ENCODE data around the gene CD7.

Gene CD7

DNA sequence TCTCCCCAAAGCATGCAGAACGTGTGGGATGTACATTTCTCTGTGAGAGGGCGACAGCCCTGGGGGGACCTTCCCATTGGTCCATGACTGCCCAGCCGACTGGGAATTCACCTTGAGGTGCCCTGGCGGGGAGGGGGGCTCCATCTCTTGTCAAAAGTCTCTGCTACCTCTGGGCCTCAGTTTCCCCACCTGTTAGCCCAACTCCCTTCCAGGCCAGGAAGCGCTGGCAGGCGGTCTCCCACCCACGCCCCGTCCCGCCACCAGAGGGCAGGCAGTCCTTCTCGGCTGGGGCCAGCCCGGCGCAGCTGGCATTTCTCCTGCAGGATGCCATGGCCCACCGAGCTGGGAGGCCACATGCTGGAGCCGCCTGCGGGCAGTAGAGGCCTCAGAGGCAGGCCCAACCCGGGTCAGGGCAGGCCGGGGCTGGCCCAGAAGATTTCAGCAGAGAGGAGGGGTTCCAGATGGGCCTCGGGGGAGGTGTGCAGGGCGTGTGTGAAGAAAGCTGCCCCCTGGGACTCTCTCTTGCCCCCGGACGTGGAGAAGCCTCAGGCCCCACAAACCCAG lies 16.6 kb downstream of the CD7 start:
- H3K9ac ChIP-seq (ENCODE audit: low read length): no peak overlapping the region
- no peak overlapping the region for H3K27ac ChIP-seq (ENCODE audit: low read depth, low read length)
- no peaks in the 10 kb centered on the region for H3K36me3 ChIP-seq (ENCODE audit: control insufficient read depth, insufficient read depth, low read length)
- peaks cover 7% of the 10 kb centered on the region; the same call in 1 of the 2 replicates for H3K4me1 ChIP-seq (ENCODE audit: control insufficient read depth, insufficient read depth, low read length)
- H3K4me3 ChIP-seq (ENCODE audit: low read depth, low read length): no peak overlapping the region
- peaks cover 19% of the 10 kb centered on the region; the same call in 1 of the 2 replicates for H3K27me3 ChIP-seq (ENCODE audit: control insufficient read depth, insufficient read depth, low read length)
- H3K9me3 ChIP-seq (ENCODE audit: control insufficient read depth, insufficient read depth, low read depth, low read length): no peaks in the 10 kb centered on the region

DNA sequence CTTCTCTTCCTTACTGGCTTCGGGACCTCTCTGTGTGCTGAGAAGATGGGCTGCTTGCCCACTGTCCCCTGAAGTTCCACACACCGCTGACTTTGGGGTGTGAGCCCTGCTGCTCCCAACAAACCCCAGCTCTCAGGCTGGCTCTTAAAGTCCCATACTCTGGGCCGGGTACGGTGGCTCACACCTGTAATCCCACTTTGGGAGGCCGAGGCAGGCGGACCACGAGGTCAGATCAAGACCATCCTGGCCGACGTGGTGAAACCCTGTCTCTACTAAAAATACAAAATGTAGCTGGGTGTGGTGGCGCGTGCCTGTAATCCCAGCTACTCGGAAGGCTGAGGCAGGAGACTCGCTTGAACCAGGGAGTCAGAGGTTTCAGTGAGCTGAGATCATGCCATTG lies 17.2 kb downstream of the CD7 start:
- Histone ChIP-seq H3K36me3 (ENCODE audit: control insufficient read depth, insufficient read depth, low read length) (no peaks in the 10 kb centered on the region), H3K9me3 (ENCODE audit: control insufficient read depth, insufficient read depth, low read depth, low read length) (no peaks in the 10 kb centered on the region), H3K27ac (ENCODE audit: low read depth, low read length) (no peak overlapping the region), H3K4me3 (ENCODE audit: low read depth, low read length) (no peak overlapping the region), H3K9ac (ENCODE audit: low read length) (no peak overlapping the region), H3K4me1 (ENCODE audit: control insufficient read depth, insufficient read depth, low read length) (peaks cover 7% of the 10 kb centered on the region; the same call in 1 of the 2 replicates), H3K27me3 (ENCODE audit: control insufficient read depth, insufficient read depth, low read length) (peaks cover 19% of the 10 kb centered on the region; the same call in 1 of the 2 replicates)

DNA sequence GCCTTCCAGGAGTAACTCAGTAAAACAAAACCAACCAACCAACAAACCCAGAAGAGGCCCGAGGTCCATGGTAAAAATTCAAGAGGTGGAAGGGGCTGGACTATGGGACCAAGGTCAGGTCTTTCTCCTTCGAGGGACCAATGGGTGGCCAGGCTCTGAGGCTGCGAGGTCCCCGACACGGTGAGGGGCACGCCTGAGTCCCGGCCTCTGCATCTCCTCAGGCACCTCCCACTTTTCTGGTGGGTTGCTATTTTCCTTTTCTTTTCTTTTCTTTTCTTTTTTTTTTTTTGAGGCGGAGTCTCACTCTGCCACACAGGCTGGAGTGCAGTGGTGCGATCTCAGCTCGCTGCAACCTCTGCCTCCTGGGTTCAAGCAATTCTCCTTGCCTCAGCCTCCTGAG lies 18.0 kb downstream of the CD7 start:
- H3K36me3 ChIP-seq (ENCODE audit: control insufficient read depth, insufficient read depth, low read length): no peaks in the 10 kb centered on the region
- no peak overlapping the region for H3K27ac ChIP-seq (ENCODE audit: low read depth, low read length)
- no peaks in the 10 kb centered on the region for H3K9me3 ChIP-seq (ENCODE audit: control insufficient read depth, insufficient read depth, low read depth, low read length)
- H3K9ac ChIP-seq (ENCODE audit: low read length): no peak overlapping the region
- peaks cover 21% of the 10 kb centered on the region; the same call in 1 of the 2 replicates for H3K27me3 ChIP-seq (ENCODE audit: control insufficient read depth, insufficient read depth, low read length)
- peaks cover 7% of the 10 kb centered on the region; the same call in 1 of the 2 replicates for H3K4me1 ChIP-seq (ENCODE audit: control insufficient read depth, insufficient read depth, low read length)
- no peak overlapping the region for H3K4me3 ChIP-seq (ENCODE audit: low read depth, low read length)

GRCh38 chr17:82298538-82299421 lies 18.6 kb downstream of the CD7 start:
- H3K9ac ChIP-seq (ENCODE audit: low read length): no peak overlapping the region

GRCh38 chr17:82297714-82298537 lies 19.5 kb downstream of the CD7 start:
- Histone ChIP-seq H3K4me1 (ENCODE audit: control insufficient read depth, insufficient read depth, low read length) (0 out of 2 replicates have a peak, but pooled peaks cover 5% of the 10 kb centered on the region), H3K4me3 (ENCODE audit: low read depth, low read length) (no peak overlapping the region), H3K27ac (ENCODE audit: low read depth, low read length) (no peak overlapping the region), H3K36me3 (ENCODE audit: control insufficient read depth, insufficient read depth, low read length) (no peaks in the 10 kb centered on the region), H3K27me3 (ENCODE audit: control insufficient read depth, insufficient read depth, low read length) (peaks cover 23% of the 10 kb centered on the region; the same call in 1 of the 2 replicates), H3K9ac (ENCODE audit: low read length) (no peak overlapping the region), H3K9me3 (ENCODE audit: control insufficient read depth, insufficient read depth, low read depth, low read length) (no peaks in the 10 kb centered on the region)

More at GRCh38 chr17:82298538-82299421, 18.6 kb downstream of the CD7 start:
- H3K4me1 ChIP-seq (ENCODE audit: control insufficient read depth, insufficient read depth, low read length): peaks cover 7% of the 10 kb centered on the region; the same call in 1 of the 2 replicates
- peaks cover 23% of the 10 kb centered on the region; the same call in 1 of the 2 replicates for H3K27me3 ChIP-seq (ENCODE audit: control insufficient read depth, insufficient read depth, low read length)
- H3K36me3 ChIP-seq (ENCODE audit: control insufficient read depth, insufficient read depth, low read length): no peaks in the 10 kb centered on the region
- no peaks in the 10 kb centered on the region for H3K9me3 ChIP-seq (ENCODE audit: control insufficient read depth, insufficient read depth, low read depth, low read length)
- H3K4me3 ChIP-seq (ENCODE audit: low read depth, low read length): no peak overlapping the region
- no peak overlapping the region for H3K27ac ChIP-seq (ENCODE audit: low read depth, low read length)

DNA sequence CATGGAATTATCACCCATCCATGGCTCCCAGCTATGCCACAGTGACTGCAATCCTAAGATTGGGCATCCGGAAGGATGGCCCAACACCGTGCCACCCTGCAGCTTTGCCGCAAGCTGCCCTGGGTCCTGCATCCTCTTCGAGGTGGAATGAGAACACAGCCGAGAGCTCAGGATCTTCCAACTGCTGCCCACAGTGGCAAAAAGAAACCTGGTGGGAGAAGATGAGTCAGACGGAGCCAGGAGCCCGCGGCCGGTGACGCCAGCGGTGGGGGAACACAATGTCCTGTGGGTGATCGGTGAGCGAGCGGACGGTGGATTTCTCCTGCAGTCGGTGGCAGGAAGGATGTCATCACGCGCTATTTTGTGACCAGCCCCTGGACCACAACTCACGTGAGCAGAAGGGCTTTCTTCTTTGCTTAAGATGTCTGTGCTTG lies 20.1 kb downstream of the CD7 start:
- H3K4me1 ChIP-seq (ENCODE audit: control insufficient read depth, insufficient read depth, low read length): 0 out of 2 replicates have a peak, but pooled peaks cover 5% of the 10 kb centered on the region
- H3K9ac ChIP-seq (ENCODE audit: low read length): no peak overlapping the region
- H3K27ac ChIP-seq (ENCODE audit: low read depth, low read length): no peak overlapping the region

GRCh38 chr17:82296511-82297279 lies 20.7 kb downstream of the CD7 start:
- Histone ChIP-seq H3K27ac (ENCODE audit: low read depth, low read length) (no peak overlapping the region), H3K9ac (ENCODE audit: low read length) (no peak overlapping the region), H3K4me3 (ENCODE audit: low read depth, low read length) (no peak overlapping the region), H3K36me3 (ENCODE audit: control insufficient read depth, insufficient read depth, low read length) (no peaks in the 10 kb centered on the region), H3K4me1 (ENCODE audit: control insufficient read depth, insufficient read depth, low read length) (peaks cover 8% of the 10 kb centered on the region; the same call in 1 of the 2 replicates), H3K27me3 (ENCODE audit: control insufficient read depth, insufficient read depth, low read length) (peaks cover 23% of the 10 kb centered on the region; the same call in 1 of the 2 replicates), H3K9me3 (ENCODE audit: control insufficient read depth, insufficient read depth, low read depth, low read length) (no peaks in the 10 kb centered on the region)

More for the DNA sequence above, 20.1 kb downstream of the CD7 start:
- Histone ChIP-seq H3K27me3 (ENCODE audit: control insufficient read depth, insufficient read depth, low read length) (peaks cover 23% of the 10 kb centered on the region; the same call in 1 of the 2 replicates), H3K36me3 (ENCODE audit: control insufficient read depth, insufficient read depth, low read length) (no peaks in the 10 kb centered on the region), H3K9me3 (ENCODE audit: control insufficient read depth, insufficient read depth, low read depth, low read length) (no peaks in the 10 kb centered on the region), H3K4me3 (ENCODE audit: low read depth, low read length) (no peak overlapping the region)

DNA sequence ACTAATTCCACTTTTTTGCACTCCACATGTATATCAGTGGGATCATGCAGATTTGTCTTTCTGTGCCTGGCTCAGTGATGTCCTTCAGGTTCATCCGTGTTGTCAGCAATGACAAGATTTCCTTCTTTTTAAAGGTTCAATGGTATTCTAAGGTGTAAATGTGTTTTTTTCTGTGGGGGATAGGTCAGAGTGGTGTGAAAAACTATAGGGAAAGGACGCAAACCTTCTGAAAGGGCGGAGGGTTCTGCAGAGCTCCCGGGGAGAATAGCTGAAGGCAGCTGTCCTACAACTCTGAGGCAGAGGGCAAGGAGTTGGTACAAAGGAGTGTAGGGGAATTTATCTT lies 22.0 kb downstream of the CD7 start:
- Histone ChIP-seq H3K9ac (ENCODE audit: low read length) (no peak overlapping the region), H3K4me1 (ENCODE audit: control insufficient read depth, insufficient read depth, low read length) (peaks cover 9% of the 10 kb centered on the region; the same call in 1 of the 2 replicates), H3K4me3 (ENCODE audit: low read depth, low read length) (no peak overlapping the region), H3K36me3 (ENCODE audit: control insufficient read depth, insufficient read depth, low read length) (no peaks in the 10 kb centered on the region), H3K27ac (ENCODE audit: low read depth, low read length) (no peak overlapping the region), H3K9me3 (ENCODE audit: control insufficient read depth, insufficient read depth, low read depth, low read length) (no peaks in the 10 kb centered on the region), H3K27me3 (ENCODE audit: control insufficient read depth, insufficient read depth, low read length) (peaks cover 23% of the 10 kb centered on the region; the same call in 1 of the 2 replicates)

DNA sequence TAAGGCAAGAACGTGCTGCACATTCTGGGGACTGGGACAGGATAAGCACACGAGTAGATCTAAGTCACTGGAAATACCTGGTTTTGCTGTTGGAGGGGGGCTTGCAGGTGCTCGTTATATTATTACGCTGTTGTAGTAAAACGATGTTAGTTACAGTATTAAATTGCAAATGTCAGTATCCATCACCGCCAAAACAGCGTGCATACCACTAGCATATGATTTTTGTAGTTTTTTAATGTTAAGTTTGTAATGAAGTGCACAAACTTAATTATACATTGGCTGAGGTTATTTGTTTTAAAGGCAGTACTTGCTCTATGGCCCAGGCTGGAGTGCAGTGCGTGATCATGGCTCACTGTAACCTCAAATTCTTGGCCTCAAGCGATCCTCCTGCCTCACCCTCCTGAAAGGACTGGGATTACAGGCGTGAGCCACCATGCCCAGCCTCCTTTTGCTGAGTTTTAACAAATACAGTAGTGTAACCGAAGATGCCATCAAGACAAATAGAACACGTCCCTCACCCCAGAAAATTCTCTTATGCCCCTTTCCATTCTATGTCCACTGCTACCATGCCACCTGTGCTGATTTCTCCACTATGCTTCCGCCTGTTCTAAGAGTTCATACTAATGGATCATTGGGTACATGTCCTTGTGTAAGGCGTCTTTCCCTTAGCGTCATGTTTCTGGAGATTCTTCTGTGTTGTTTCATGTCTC lies 23.2 kb downstream of the CD7 start:
- Histone ChIP-seq H3K9ac (ENCODE audit: low read length) (no peak overlapping the region), H3K36me3 (ENCODE audit: control insufficient read depth, insufficient read depth, low read length) (no peaks in the 10 kb centered on the region), H3K27ac (ENCODE audit: low read depth, low read length) (no peak overlapping the region), H3K9me3 (ENCODE audit: control insufficient read depth, insufficient read depth, low read depth, low read length) (no peaks in the 10 kb centered on the region), H3K27me3 (ENCODE audit: control insufficient read depth, insufficient read depth, low read length) (peaks cover 23% of the 10 kb centered on the region), H3K4me3 (ENCODE audit: low read depth, low read length) (peak overlapping the region; percentile 67), H3K4me1 (ENCODE audit: control insufficient read depth, insufficient read depth, low read length) (peaks cover 9% of the 10 kb centered on the region; the same call in 1 of the 2 replicates)
